ENCODE results near the gene SLC4A1.

- TF ChIP-seq, protein P1, sequence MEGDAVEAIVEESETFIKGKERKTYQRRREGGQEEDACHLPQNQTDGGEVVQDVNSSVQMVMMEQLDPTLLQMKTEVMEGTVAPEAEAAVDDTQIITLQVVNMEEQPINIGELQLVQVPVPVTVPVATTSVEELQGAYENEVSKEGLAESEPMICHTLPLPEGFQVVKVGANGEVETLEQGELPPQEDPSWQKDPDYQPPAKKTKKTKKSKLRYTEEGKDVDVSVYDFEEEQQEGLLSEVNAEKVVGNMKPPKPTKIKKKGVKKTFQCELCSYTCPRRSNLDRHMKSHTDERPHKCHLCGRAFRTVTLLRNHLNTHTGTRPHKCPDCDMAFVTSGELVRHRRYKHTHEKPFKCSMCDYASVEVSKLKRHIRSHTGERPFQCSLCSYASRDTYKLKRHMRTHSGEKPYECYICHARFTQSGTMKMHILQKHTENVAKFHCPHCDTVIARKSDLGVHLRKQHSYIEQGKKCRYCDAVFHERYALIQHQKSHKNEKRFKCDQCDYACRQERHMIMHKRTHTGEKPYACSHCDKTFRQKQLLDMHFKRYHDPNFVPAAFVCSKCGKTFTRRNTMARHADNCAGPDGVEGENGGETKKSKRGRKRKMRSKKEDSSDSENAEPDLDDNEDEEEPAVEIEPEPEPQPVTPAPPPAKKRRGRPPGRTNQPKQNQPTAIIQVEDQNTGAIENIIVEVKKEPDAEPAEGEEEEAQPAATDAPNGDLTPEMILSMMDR (IDR thresholded peaks at IDR 0.05; ENCODE audit: borderline replicate concordance, extremely low read depth, low read length, poor library complexity, severe bottlenecking) = no peak
- TF ChIP-seq EZH2 (IDR thresholded peaks at IDR 0.05; ENCODE audit: borderline replicate concordance, low read depth, low read length, severe bottlenecking) = no peak
Measured at GRCh38 chr17:44247876-44248736, 19.8 kb downstream of the SLC4A1 start.

Measured in DND-41 (cell line).